Kidney tubule cell (primary cell): Measurements from ENCODE around the gene AGGF1.
"Not testable (repeated sequence)": the region's sequence is repeated elsewhere in the genome, so short reads cannot be mapped to it uniquely, and the experiment has no call there.

Experiments
- DNase-seq: peaks from one replicate; pipeline ENCODE4 v3.0.0-alpha.2; 2018; ENCODE audit warnings: low spot score

Gene AGGF1

DNA sequence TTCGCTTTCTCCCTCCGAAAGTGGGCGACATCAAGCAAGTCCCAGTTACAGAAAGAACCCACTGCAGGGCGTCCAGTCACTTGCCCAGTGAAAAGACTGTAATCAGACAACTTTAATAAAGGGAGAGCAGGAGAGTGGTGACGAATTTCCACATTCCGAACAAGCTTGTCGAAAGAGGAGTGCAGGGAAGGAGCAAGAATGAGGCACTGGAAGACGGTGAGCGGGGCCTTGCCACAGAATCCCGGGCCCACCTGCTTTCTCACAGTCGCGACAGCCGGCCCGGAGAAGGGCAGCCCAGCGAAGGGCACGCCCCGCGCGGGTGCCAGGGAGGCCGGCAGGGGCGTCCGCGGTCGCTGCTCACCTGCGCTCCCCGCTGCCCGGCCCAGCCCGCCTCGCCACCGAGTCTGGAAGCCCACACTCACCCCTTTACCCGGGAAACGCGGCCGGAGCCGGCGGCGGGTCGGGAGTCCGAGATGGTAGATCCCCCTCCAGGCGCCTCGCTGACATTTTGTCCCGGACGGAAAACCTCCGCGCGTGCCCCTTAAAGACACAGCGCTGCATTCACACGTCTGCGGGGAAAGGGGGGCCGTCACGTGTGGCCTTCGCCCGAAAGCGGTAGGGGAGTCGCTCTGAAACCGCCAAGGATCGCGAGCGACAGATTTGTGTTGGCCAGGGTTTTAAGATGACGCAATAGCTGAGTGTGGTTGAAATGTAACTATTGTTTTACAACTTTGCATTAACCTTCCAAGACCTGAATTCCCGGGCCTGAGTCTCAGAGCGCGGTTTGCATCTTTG is 56.7 kb downstream of the AGGF1 start, which contains the start of gene ZBED3:
ZBED3 (minus strand) TSS at position 597 of the 795 bp plus-strand sequence. CDS start 9,407 bp downstream, outside the sequence.
- DNase-seq: peak; percentile 79

DNA sequence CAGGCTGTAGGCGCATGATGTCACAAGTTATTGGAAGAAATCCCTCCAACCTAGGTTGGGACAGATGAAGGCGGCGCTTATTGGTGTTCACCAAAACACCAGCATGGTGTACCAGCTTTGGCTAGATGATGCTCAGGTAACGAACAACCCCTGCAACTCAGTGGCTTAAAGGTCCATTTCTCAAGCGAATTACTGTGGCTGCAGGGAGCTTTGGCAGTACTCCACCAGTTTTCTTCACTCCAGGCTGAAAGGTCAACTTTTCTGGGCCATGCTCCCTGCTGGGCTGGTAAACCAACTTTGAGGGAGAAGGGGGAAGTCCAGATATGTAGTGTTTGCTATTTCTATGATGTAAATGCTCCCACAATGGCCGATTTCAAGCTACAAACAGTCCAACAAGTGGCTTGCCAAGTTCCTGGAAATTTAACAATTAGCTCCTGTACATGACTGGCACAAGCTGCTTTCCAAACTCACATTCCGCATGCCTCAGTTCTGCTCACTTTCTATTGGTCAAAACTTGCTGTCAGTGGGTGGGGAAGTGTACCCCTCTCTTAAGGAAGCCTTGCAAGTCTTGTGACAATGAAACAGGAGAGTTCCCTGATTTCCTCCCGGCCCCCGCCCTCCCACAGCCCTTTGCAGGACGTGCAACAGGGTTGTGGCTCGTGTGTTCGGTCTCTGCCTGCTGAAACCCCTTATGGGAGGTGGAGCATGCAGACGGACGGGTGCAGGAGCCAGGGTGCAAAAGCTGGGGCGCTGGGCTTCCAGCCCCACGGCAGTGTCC is 57.5 kb downstream of the AGGF1 start:
- DNase-seq: peak; percentile 32

DNA sequence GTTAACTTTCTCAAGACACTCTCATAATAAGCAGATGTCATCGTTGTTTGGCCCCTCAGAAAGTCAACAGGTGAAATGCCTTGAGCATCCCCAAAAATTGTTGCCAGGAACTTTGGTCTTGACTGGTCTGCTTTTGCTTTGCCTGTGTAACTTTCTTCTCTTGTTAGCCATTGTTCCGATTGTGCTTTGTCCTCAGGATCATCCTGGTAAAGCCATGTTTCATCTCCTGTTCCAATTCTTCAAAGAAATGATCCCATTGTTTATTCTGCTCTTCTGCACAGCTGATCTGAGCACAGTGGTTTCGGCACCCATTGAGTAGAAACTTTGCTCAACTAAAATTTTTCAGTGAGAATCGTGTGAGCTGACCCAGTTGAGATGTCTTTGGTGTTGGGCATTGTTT is 65.0 kb downstream of the AGGF1 start:
- no peak for DNase-seq

DNA sequence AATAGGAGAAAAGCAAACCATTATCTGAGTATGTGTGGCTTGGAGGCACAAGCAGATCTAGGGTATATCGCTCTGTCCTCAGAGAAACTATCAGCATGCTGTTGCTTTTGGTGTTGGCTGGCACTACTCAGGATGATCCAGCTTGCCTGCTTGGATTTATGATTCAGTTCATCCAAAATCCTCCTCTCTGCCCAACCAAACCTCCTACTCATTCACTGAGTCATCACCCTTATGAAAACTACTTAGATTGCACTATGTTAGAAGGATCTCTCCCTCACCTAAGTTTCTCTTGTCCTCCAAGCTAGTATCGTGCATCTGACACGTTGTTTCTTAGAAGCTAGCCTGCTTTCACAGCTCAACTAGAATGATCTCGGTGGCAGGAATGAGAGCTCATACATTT is 71.1 kb downstream of the AGGF1 start:
- peak; percentile 61 for DNase-seq

DNA sequence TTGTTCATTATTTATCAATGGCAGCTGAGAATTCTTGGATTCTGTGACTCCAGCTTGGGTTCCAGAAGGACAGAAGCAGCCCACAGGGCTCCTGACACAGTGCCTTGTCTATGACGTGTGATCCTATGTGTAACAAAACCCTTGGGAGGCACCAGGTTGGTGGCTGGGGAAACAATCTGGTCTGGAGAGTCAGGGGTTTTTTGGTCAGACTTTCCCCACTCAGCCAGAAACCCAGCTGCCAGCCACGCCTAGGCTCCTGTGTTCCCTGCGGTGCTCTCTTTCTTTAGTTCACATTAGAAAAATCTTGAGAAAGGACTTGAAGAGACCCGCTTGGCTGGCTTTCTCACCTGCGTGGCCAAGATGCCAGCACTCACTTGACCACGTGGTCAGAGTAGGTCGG is 72.3 kb downstream of the AGGF1 start:
- no peak for DNase-seq

DNA sequence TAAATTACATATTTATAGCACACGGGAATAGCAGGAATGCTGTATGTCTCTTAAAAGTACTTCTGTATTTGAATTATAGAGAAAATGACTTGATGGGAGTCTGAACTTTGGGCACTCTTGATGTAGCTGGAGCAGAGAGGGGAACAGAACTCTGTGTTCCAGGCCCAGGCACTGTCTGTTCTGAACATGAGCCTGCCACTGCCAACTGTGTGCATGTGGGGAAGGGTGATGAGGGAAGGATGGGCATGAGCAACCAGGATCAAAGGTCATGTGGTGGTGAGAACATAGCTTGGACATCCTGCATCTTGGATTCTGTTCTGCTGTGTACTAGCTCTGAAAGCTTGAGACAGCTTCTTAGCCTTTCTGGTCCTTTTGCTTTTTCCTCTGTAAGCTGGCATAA is 73.3 kb downstream of the AGGF1 start:
- no peak for DNase-seq

DNA sequence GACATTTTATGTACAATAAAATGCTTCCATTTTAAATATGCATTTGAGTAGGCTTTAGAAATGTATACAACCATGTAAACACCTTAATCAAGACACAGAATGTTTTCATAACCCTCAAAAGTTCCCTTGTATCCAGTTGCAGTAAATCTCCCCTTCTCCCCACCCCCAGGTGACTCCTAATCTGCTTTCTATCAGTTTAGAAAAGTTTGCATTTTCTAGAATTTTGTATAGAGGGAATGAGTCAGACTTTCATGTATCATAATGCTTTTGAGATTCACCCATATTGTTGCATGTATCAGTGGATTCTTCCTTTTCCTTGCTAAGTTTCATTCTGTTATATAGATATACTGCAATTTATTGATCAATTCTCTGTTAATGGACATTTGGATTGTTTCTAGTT is 74.6 kb downstream of the AGGF1 start:
- DNase-seq: no peak

DNA sequence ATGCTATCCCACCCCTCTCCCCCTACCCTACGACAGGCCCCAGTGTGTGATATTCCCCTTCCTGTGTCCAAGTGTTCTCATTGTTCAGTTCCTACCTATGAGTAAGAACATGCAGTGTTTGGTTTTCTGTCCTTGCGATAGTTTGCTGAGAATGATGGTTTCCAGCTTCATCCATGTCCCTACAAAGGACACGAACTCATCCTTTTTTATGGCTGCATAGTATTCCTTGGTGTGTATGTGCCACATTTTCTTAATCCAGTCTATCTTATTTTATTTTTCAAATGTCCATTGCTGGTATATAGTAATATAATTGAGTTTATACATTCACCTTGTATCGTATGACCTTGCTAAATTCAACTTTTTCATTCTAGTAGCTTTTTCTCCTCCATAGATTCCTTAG is 76.8 kb downstream of the AGGF1 start:
- DNase-seq: not testable (repeated sequence)
